ENCODE data around the gene BRMS1. TPM values are rescaled to one million over a fixed set of nuclear protein-coding genes. Genes with fewer than 3 reads are reported as not detected.

BRMS1 gene
- total RNA-seq, 3 donors from 2014 or later: 52.0 to 61.6 (median 54.3) TPM

DNA sequence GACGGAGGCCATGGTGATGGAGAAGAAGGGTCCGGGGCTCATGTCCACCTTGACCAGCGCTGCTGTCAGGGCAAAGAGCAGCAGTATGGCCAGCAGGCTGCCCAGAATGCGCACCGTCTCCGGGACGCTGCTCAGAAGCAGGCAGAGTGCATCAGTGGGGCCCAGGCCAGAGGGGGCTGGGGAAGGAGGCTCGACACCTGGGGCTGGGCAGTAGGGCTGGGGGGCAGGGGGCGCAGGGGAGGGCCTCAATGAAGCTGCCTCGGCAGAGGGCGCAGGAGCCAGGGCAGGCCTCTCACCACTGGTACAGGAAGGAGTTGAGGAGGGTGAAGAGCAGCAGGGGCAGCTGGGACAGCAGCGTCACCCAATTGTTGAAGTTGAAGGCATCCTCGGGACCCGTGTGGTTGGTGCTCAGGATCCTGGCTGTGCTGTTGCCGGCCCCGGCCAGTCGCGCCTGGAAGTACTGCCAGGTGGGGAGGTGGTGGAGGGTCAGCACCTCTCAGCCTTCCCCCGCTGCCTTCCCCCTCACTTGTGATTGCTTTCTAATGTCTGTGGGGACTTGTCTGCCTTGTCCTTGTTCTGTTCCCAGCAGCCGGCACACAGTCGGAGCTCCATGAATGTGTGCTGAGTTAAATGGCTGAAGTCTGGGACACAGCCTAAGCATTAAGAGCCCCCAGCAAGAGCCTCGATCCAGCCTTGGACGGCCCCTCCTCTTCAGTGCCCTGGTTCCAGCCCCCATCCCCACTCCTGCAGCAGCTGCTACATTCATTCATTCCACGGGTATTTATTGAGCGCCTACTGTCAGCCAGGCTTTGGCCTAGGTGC, 24.4 kb upstream of the BRMS1 start:
- no peak overlapping the region for H3K4me3 ChIP-seq
- intact Hi-C loops (cut with DNase I; ENCODE audit: low total_unique reads): no loop called here
- no peaks in the 10 kb centered on the region for H3K4me1 ChIP-seq
- no peak overlapping the region for H3K27ac ChIP-seq
- H3K27me3 ChIP-seq: no peaks in the 10 kb centered on the region
- H3K36me3 ChIP-seq: no peaks in the 10 kb centered on the region
- H3K9me3 ChIP-seq: no peaks in the 10 kb centered on the region
- TF ChIP-seq POLR2A (IDR thresholded peaks at IDR 0.05) (no peak), CTCF (IDR thresholded peaks at IDR 0.05) (no peak), POLR2AphosphoS5 (IDR thresholded peaks at IDR 0.05) (no peak)
- DNase-seq (ENCODE audit: low spot score in 2 of 2): no peak

GRCh38 chr11:66368484-66368883, 23.6 kb upstream of the BRMS1 start:
- no peaks in the 10 kb centered on the region for H3K27me3 ChIP-seq
- H3K36me3 ChIP-seq: no peaks in the 10 kb centered on the region
- H3K27ac ChIP-seq: no peak overlapping the region
- no peak overlapping the region for H3K4me3 ChIP-seq
- no peak for DNase-seq (ENCODE audit: low spot score in 2 of 2)
- no peaks in the 10 kb centered on the region for H3K4me1 ChIP-seq
- TF ChIP-seq POLR2A (IDR thresholded peaks at IDR 0.05) (no peak), POLR2AphosphoS5 (IDR thresholded peaks at IDR 0.05) (no peak), CTCF (IDR thresholded peaks at IDR 0.05) (no peak)
- intact Hi-C loops (cut with DNase I; ENCODE audit: low total_unique reads): no loop called here
- no peaks in the 10 kb centered on the region for H3K9me3 ChIP-seq

GRCh38 chr11:66367561-66368312, 22.8 kb upstream of the BRMS1 start:
- H3K4me3 ChIP-seq: no peak overlapping the region
- intact Hi-C loops (cut with DNase I; ENCODE audit: low total_unique reads): no loop called here
- H3K36me3 ChIP-seq: no peaks in the 10 kb centered on the region
- no peaks in the 10 kb centered on the region for H3K9me3 ChIP-seq
- DNase-seq (ENCODE audit: low spot score in 2 of 2): no peak
- TF ChIP-seq POLR2A (IDR thresholded peaks at IDR 0.05) (no peak), CTCF (IDR thresholded peaks at IDR 0.05) (no peak), POLR2AphosphoS5 (IDR thresholded peaks at IDR 0.05) (no peak)
- H3K27ac ChIP-seq: no peak overlapping the region
- no peaks in the 10 kb centered on the region for H3K4me1 ChIP-seq
- H3K27me3 ChIP-seq: no peaks in the 10 kb centered on the region

DNA sequence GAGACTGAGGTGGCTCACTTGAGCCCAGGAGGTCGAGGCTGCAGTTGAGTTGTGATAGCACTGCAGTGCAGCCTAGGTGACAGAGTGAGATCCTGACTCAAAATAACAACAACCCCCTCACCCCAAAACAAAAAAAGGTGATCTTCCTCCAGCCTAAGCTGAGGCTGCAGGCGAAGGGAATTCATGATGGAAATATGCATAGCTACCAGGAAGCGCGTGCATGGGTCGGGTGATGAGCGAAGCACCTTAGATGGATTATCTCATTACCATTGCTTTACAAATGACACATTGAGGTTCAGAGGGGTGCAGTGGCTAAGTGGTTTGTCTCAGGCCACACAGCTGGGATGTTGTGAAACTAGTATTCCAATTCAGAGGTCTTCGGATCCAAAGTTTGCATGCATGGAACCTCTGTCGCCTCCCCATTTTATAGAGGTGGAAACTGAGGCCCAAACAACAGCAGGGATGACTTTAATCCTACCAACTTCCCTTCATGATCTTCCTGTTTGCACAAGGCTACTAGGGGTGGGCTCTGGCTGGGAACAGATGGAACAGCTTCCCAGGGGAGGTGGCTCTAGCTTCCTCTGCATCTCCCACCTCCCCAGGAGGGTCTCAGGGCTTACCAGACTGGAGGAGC, 22.1 kb upstream of the BRMS1 start:
- no peak for DNase-seq (ENCODE audit: low spot score in 2 of 2)
- no peaks in the 10 kb centered on the region for H3K36me3 ChIP-seq
- H3K4me3 ChIP-seq: no peak overlapping the region
- TF ChIP-seq CTCF (IDR thresholded peaks at IDR 0.05): no peak
- TF ChIP-seq POLR2A (IDR thresholded peaks at IDR 0.05): no peak
- TF ChIP-seq POLR2AphosphoS5 (IDR thresholded peaks at IDR 0.05): no peak
- intact Hi-C loops (cut with DNase I; ENCODE audit: low total_unique reads): no loop called here
- H3K27ac ChIP-seq: no peak overlapping the region
- no peaks in the 10 kb centered on the region for H3K4me1 ChIP-seq
- H3K9me3 ChIP-seq: no peaks in the 10 kb centered on the region
- H3K27me3 ChIP-seq: no peaks in the 10 kb centered on the region
